Measurements from ENCODE around the gene ZNF836.
"Not testable (repeated sequence)": the region's sequence is repeated elsewhere in the genome, so short reads cannot be mapped to it uniquely, and the experiment has no call there.

The ZNF836 gene

GRCh38 chr19:52171321-52172169, at the start of gene ZNF836:
Gene ZNF836 (minus strand): TSS chr19:52171621. CDS start chr19:52168072, 3,549 bp downstream.
- peak; percentile 62 for DNase-seq

GRCh38 chr19:52221031-52221430, 49.6 kb upstream of the ZNF836 start:
- no peak for DNase-seq

- DNase-seq: no peak
Measured at GRCh38 chr19:52219611-52220010, 48.2 kb upstream of the ZNF836 start.

- no peak for DNase-seq
Measured at GRCh38 chr19:52217576-52217975, 46.2 kb upstream of the ZNF836 start.

GRCh38 chr19:52216401-52216800, 45.0 kb upstream of the ZNF836 start:
- DNase-seq: no peak

GRCh38 chr19:52214241-52214640, 42.8 kb upstream of the ZNF836 start:
- no peak for DNase-seq

- no peak for DNase-seq
Measured at GRCh38 chr19:52212572-52213255, 41.3 kb upstream of the ZNF836 start.

- no peak for DNase-seq
Measured at GRCh38 chr19:52211926-52212571, 40.6 kb upstream of the ZNF836 start.

- no peak for DNase-seq
Measured at GRCh38 chr19:52211203-52211602, 39.8 kb upstream of the ZNF836 start.

GRCh38 chr19:52206481-52206880, 35.1 kb upstream of the ZNF836 start:
- no peak for DNase-seq

GRCh38 chr19:52200755-52201391, 29.5 kb upstream of the ZNF836 start:
- not testable (repeated sequence) for DNase-seq

- DNase-seq: no peak
Measured at GRCh38 chr19:52200044-52200443, 28.6 kb upstream of the ZNF836 start.

- no peak for DNase-seq
Measured at GRCh38 chr19:52198678-52199077, 27.3 kb upstream of the ZNF836 start.

GRCh38 chr19:52197964-52198363, 26.5 kb upstream of the ZNF836 start:
- no peak for DNase-seq

- no peak for DNase-seq
Measured at GRCh38 chr19:52196256-52196967, 25.0 kb upstream of the ZNF836 start.

GRCh38 chr19:52191951-52192350, 20.5 kb upstream of the ZNF836 start:
- no peak for DNase-seq

GRCh38 chr19:52191389-52191788, 20.0 kb upstream of the ZNF836 start:
- DNase-seq: no peak

GRCh38 chr19:52190487-52191293, 19.3 kb upstream of the ZNF836 start:
- DNase-seq: no peak

- DNase-seq: peak; percentile 100
Measured at GRCh38 chr19:52189735-52190486, 18.5 kb upstream of the ZNF836 start, which contains the start of gene PPP2R1A. Gene PPP2R1A (plus strand): TSS chr19:52190052. CDS start chr19:52190097, 45 bp downstream.

- no peak for DNase-seq
Measured at GRCh38 chr19:52188822-52189734, 17.7 kb upstream of the ZNF836 start.

All from DMS153 (cell line).